ENCODE data around the gene NANS. TPM values are rescaled to one million over a fixed set of nuclear protein-coding genes. Genes with fewer than 3 reads are reported as not detected.
A peak's percentile ranks its signal among the peaks of the same experiment; 100 is the strongest.
"Not testable (repeated sequence)": the region's sequence is repeated elsewhere in the genome, so short reads cannot be mapped to it uniquely, and the experiment has no call there.

The NANS gene
- total and polyA plus RNA-seq, 10 of the 15 experiments (the other 5 are each of a cell fraction or from before 2014, with no cell fraction given): 21.0 to 126 (median 52.3) TPM

- ChIA-PET POLR2A (no interaction called here), CTCF (interaction anchor here (1.2 to 4.1 kb wide), 12 partner anchors 9 to 188 kb away, joined by 3 to 41 read pairs (median 8); partner anchors contain the start of gene TBC1D2), SMC1A (ENCODE audit: uncharacterized antibody, unreplicated experiment) (interaction anchor here (0.7 to 2.5 kb wide), 8 partner anchors 10 to 182 kb away, joined by 3 to 13 read pairs (median 4); partner anchors contain the start of gene TRIM14), RAD21 (ENCODE audit: unreplicated experiment) (interaction anchor here (0.5 to 2.8 kb wide), 4 partner anchors 47 to 189 kb away, joined by 3 to 12 read pairs (median 3); partner anchors contain the start of gene TRMO)
- no peak overlapping the region for H3K27ac ChIP-seq (ENCODE audit: control insufficient read depth, insufficient read depth)
- H3K27me3 ChIP-seq (replicated peaks in 1 of 2; ENCODE audit: control insufficient read depth in 2 of 2, insufficient read depth in 2 of 2, low read length in 1 of 2): no peaks in the 10 kb centered on the region
- 3% methylated on average over 6 of the region's 6 CpGs for WGBS (ENCODE audit: insufficient coverage, insufficient replicate concordance, low lambda C conversion rate, missing lambda C conversion rate)
- H3K9ac ChIP-seq (ENCODE audit: control insufficient read depth, insufficient read depth, low read length): no peak overlapping the region
- no peaks in the 10 kb centered on the region for H3K9me3 ChIP-seq (replicated peaks; ENCODE audit: control insufficient read depth, insufficient read depth, low read length)
- H4K20me1 ChIP-seq (ENCODE audit: control insufficient read depth, insufficient read depth): no peaks in the 10 kb centered on the region
- TF ChIP-seq EED (IDR thresholded peaks at IDR 0.05; ENCODE audit: low read depth): no peak
- no peak for TF ChIP-seq NR2C1 (IDR thresholded peaks at IDR 0.05)
- TF ChIP-seq HDGF (IDR thresholded peaks at IDR 0.05): 0 out of 2 replicates have a peak, but pooled peaks have one; percentile 59
- H3K79me2 ChIP-seq (ENCODE audit: control insufficient read depth, insufficient read depth, low read length): peaks cover 5% of the 10 kb centered on the region
- DNase-seq (ENCODE audit: low read depth, low spot score) (no peak), FAIRE-seq (no peak), ATAC-seq (no peak)
- H2AFZ ChIP-seq (ENCODE audit: control insufficient read depth, low read depth, low read length): no peak overlapping the region
- in situ Hi-C loops (cut with MboI): no loop called here
- intact Hi-C loops (cut with micrococcal nuclease; ENCODE audit: unreplicated experiment): loop anchor here (2.0 kb wide), 2 partner anchors 43 to 139 kb away; partner anchors contain the start of gene TRIM14
- H3K4me1 ChIP-seq (ENCODE audit: control insufficient read depth, insufficient read depth, low read length): no peaks in the 10 kb centered on the region
- no peak overlapping the region for H3K4me3 ChIP-seq
- H3K4me2 ChIP-seq (ENCODE audit: control insufficient read depth, insufficient read depth): no peak overlapping the region
- no TSS peak for BruUV-seq (replicated peaks)
- peaks cover 5 to 13% of the 10 kb centered on the region in 2 experiments for H3K36me3 ChIP-seq (ENCODE audit: control insufficient read depth in 2 of 2, insufficient read depth in 2 of 2, low read length in 1 of 2)
Observed at GRCh38 chr9:98075332-98075805, 18.8 kb downstream of the NANS start.

DNA sequence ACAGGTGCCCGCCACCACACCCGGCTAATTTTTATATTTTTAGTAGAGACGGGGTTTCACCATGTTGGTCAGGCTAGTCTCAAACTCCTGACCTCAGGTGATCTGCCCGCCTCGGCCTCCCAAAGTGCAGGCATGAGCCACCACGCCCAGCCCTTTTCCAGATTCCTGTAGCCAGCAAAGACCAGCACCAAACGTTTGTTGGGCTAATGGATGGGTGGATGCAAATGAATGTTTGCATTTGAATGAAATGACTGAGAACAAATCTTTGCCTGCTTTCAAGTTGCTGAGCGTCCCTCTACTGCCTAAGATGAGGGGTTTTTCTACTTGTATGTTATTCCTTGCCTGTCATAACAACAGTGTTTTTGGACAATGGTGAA lies 20.0 kb downstream of the NANS start:
- intact Hi-C loops (cut with micrococcal nuclease; ENCODE audit: unreplicated experiment); H3K27ac ChIP-seq (ENCODE audit: control insufficient read depth, insufficient read depth); in situ Hi-C loops (cut with MboI); FAIRE-seq; H2AFZ ChIP-seq (ENCODE audit: control insufficient read depth, low read depth, low read length); H3K9ac ChIP-seq (ENCODE audit: control insufficient read depth, insufficient read depth, low read length); H3K4me3 ChIP-seq; H3K4me2 ChIP-seq (ENCODE audit: control insufficient read depth, insufficient read depth); H3K4me1 ChIP-seq (ENCODE audit: control insufficient read depth, insufficient read depth, low read length); ATAC-seq; H3K9me3 ChIP-seq (replicated peaks; ENCODE audit: control insufficient read depth, insufficient read depth, low read length); BruUV-seq (replicated peaks); DNase-seq (ENCODE audit: low read depth, low spot score); H4K20me1 ChIP-seq (ENCODE audit: control insufficient read depth, insufficient read depth); H3K27me3 ChIP-seq (replicated peaks in 1 of 2; ENCODE audit: control insufficient read depth in 2 of 2, insufficient read depth in 2 of 2, low read length in 1 of 2); H3K79me2 ChIP-seq (ENCODE audit: control insufficient read depth, insufficient read depth, low read length): not testable (repeated sequence)
- ChIA-PET CTCF (interaction anchor here (1.0 to 3.5 kb wide), 6 partner anchors 22 to 188 kb away, joined by 3 to 14 read pairs (median 5); no protein-coding TSS in a partner anchor), SMC1A (ENCODE audit: uncharacterized antibody, unreplicated experiment) (interaction anchor here (0.9 to 1.2 kb wide), 4 partner anchors 24 to 181 kb away, joined by 3 to 4 read pairs (median 4); no protein-coding TSS in a partner anchor), RAD21 (ENCODE audit: unreplicated experiment) (interaction anchor here (1.1 to 1.6 kb wide), 2 partner anchors 154 to 181 kb away, joined by 4 to 5 read pairs; partner anchors contain the start of gene TRMO), POLR2A (interaction anchor here (0.6 to 1.1 kb wide), 2 partner anchors 32 to 379 kb away, joined by 3 to 6 read pairs; no protein-coding TSS in a partner anchor)
- WGBS (ENCODE audit: insufficient coverage, insufficient replicate concordance, low lambda C conversion rate, missing lambda C conversion rate): 72% methylated on average over 8 of the region's 8 CpGs
- H3K36me3 ChIP-seq (ENCODE audit: control insufficient read depth in 2 of 2, insufficient read depth in 2 of 2, low read length in 1 of 2): peaks cover 12 to 18% of the 10 kb centered on the region in 2 experiments

Data from GM12878 (cell line).